Muscle of leg (tissue), 11 donors: ENCODE results near the gene RFX8. TPM values are rescaled to one million over a fixed set of nuclear protein-coding genes. Genes with fewer than 3 reads are reported as not detected.
A peak's percentile ranks its signal among the peaks of the same experiment; 100 is the strongest.

Experiments
- DNase-seq: peaks from one replicate; pipeline ENCODE4 v3.0.0; 2013
- H3K27ac ChIP-seq: one replicate; pipeline ENCODE4 v1.5.1; 2013; ENCODE audit warnings: mild to moderate bottlenecking, low read length, control low read depth
- H3K27me3 ChIP-seq: one replicate; pipeline ENCODE4 v1.6.1; 2013; ENCODE audit warnings: low read length; ENCODE audit not compliant: control insufficient read depth, insufficient read depth
- H3K36me3 ChIP-seq: one replicate; pipeline ENCODE4 v1.6.1; 2013; ENCODE audit warnings: low read length; ENCODE audit not compliant: control insufficient read depth, insufficient read depth
- H3K4me1 ChIP-seq: one replicate; pipeline ENCODE4 v1.6.1; 2013; ENCODE audit warnings: low read length; ENCODE audit not compliant: control insufficient read depth, insufficient read depth
- H3K4me3 ChIP-seq: one replicate; pipeline ENCODE4 v1.5.1; 2013; ENCODE audit warnings: low read length, control low read depth
- H3K9me3 ChIP-seq: replicated peaks from 2 replicates; pipeline ENCODE4 v1.6.1; 2013; ENCODE audit warnings: low read depth, low read length; ENCODE audit not compliant: control insufficient read depth
- WGBS: methylation state at CpG from one replicate; pipeline ENCODE4 v1.1.5; 2013; ENCODE audit warnings: missing lambda C conversion rate; ENCODE audit not compliant: insufficient coverage; 5-methylcytosine and 5-hydroxymethylcytosine counted together
- polyA plus RNA-seq, 8 donors: library from polyadenylated mRNA; unstranded; fragments of 120-200 nt; gene quantifications; one replicate each; pipeline versions ENCODE4 v1.2.1 to v1.2.3, GENCODE V29; 2013; ENCODE audit warnings: inconsistent platforms in 1 of 8, low replicate concordance in 1 of 8; ENCODE audit not compliant: insufficient read length in 8 of 8, insufficient read depth in 1 of 8
- total RNA-seq: library from RNA; stranded (reverse); fragments of 120-200 nt; gene quantifications from one replicate; pipeline ENCODE4 v1.2.4, GENCODE V29; 2013

The RFX8 gene
- total and polyA plus RNA-seq, 9 donors: 1.8 to 3.1 (median 2.2) TPM

GRCh38 chr2:101387151-101387834 is 87.6 kb downstream of the RFX8 start, which contains the start of gene CREG2:
Gene CREG2 (minus strand): TSS chr2:101387503. CDS start chr2:101387457, 46 bp downstream.
- Histone ChIP-seq H3K9me3 (no peaks in the 10 kb centered on the region), H3K27ac (no peak within 1 kb of the TSS), H3K27me3 (peaks cover 41% of the 10 kb centered on the region), H3K4me1 (peaks cover 10% of the 10 kb centered on the region), H3K36me3 (no peaks in the 10 kb centered on the region), H3K4me3 (peak within 1 kb of the TSS; percentile 34)
- peak; percentile 69 for DNase-seq
- under 1% methylated on average over 73 of the region's 79 CpGs for WGBS

DNA sequence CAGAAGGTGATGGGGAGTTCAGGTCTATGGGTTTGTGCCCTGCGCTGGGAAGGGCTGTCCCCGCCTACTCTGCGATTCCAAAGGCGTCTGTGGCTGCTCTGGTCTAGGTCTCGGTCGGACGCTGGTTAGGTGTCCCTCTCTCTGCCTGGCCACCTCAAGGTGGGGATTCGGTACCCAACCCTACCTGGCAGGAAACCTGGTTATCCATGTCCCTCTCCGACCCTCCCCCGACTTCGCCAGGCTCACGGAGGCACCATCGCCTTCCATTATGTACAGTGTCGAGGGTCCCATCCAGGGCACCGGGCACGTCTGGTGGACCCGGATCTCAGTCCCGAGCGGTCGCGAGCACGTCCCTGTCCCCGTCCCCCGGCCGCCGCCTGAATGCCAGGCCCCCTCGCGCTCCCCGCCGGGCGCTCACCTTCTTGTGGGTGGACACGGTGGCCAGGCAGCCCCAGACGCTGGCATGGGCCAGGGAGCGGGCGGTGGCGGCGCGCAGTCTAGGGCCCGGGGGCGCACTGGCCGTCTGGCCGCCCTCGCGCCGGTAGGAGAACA is 88.2 kb downstream of the RFX8 start:
- Histone ChIP-seq H3K36me3 (no peaks in the 10 kb centered on the region), H3K27me3 (peaks cover 41% of the 10 kb centered on the region), H3K27ac (no peak overlapping the region), H3K4me3 (peak overlapping the region; percentile 33), H3K9me3 (no peaks in the 10 kb centered on the region), H3K4me1 (peaks cover 10% of the 10 kb centered on the region)
- WGBS: 2% methylated on average over 45 of the region's 45 CpGs
- DNase-seq: no peak

- no peak for DNase-seq
- H3K4me3 ChIP-seq: no peak overlapping the region
- peak overlapping the region; percentile 74 for H3K27ac ChIP-seq
- peaks cover 37% of the 10 kb centered on the region for H3K27me3 ChIP-seq
- 61% methylated on average over 6 of the region's 7 CpGs for WGBS
- H3K9me3 ChIP-seq: no peaks in the 10 kb centered on the region
- no peaks in the 10 kb centered on the region for H3K36me3 ChIP-seq
- peaks cover 16% of the 10 kb centered on the region for H3K4me1 ChIP-seq
Observed at GRCh38 chr2:101383016-101383541, 91.8 kb downstream of the RFX8 start.

DNA sequence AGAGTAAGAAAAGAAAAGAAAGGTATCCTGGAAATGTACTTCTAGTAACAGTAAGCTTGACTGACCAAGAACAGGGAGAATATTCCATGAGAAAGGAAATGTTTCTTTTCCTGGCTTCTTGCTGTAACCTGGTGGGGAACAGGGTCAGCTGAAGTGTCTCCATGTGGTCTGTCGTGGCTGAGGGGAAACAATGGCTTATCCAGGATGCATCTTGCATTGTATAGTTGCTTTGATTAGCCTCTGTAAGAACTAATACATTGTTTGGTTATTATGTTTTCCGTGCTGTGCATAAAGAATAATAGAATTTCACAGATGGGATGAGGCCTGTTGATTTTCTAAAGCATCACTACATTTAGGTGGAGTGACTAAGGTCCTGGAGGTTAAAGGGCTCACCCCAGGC is 92.5 kb downstream of the RFX8 start:
- WGBS: no CpG with 5 or more reads among the region's 2 CpGs
- Histone ChIP-seq H3K4me1 (peaks cover 12% of the 10 kb centered on the region), H3K27ac (peak overlapping the region; percentile 74), H3K4me3 (no peak overlapping the region), H3K36me3 (no peaks in the 10 kb centered on the region), H3K9me3 (no peaks in the 10 kb centered on the region), H3K27me3 (peaks cover 31% of the 10 kb centered on the region)
- peak; percentile 44 for DNase-seq

DNA sequence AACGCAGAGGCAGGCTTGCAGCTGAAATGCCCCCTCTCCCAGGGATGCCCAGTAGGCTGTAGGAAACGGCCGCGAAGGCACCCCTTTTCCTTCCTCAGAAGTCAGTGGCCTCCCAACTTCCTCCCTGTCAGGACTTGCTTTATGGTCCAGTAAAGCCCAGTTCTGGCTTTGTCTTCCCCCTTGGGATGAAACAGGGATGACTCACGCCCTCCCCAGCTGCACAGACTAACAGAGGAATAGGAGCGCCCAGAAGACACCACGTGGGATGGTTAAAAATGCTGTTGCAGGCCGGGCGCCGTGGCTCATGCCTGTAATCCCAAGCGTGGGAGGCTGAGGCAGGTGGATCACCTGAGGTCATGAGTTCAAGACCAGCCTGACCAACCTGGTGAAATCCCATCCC is 94.5 kb downstream of the RFX8 start:
- H3K9me3 ChIP-seq: no peaks in the 10 kb centered on the region
- WGBS: 56% methylated on average over 10 of the region's 11 CpGs
- no peak overlapping the region for H3K4me3 ChIP-seq
- no peaks in the 10 kb centered on the region for H3K36me3 ChIP-seq
- DNase-seq: peak; percentile 59
- H3K4me1 ChIP-seq: peaks cover 5% of the 10 kb centered on the region
- no peak overlapping the region for H3K27ac ChIP-seq
- H3K27me3 ChIP-seq: peaks cover 19% of the 10 kb centered on the region

- no peak overlapping the region for H3K27ac ChIP-seq
- no CpG with 5 or more reads among the region's 2 CpGs for WGBS
- H3K4me1 ChIP-seq: peaks cover 5% of the 10 kb centered on the region
- no peaks in the 10 kb centered on the region for H3K36me3 ChIP-seq
- DNase-seq: no peak
- H3K9me3 ChIP-seq: no peaks in the 10 kb centered on the region
- H3K4me3 ChIP-seq: no peak overlapping the region
- peaks cover 7% of the 10 kb centered on the region for H3K27me3 ChIP-seq
Observed at GRCh38 chr2:101379091-101379490, 95.8 kb downstream of the RFX8 start.

DNA sequence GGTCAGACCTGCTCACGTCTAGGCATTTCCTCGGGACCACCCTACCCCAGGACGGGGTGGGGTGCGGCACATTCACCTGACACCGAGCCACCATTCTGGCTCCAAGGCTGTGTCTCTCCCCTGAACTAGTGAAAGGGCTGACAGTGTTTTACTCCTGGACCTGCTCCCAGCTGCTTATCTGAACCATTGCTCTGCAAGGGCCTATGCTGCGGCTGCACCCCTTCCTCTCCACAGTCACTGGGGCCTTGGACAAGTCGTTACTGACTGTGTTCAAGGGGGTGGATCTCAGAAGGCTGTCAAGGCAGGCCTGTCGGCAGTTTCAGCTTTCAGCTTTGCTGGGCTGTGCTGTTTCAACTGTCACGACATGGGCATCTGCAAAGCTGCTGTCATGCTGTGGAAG is 99.3 kb downstream of the RFX8 start:
- no peaks in the 10 kb centered on the region for H3K36me3 ChIP-seq
- H3K27ac ChIP-seq: no peak overlapping the region
- H3K4me1 ChIP-seq: peaks cover 8% of the 10 kb centered on the region
- H3K4me3 ChIP-seq: no peak overlapping the region
- H3K9me3 ChIP-seq: no peaks in the 10 kb centered on the region
- H3K27me3 ChIP-seq: no peaks in the 10 kb centered on the region
- 28% methylated on average over 4 of the region's 9 CpGs for WGBS
- no peak for DNase-seq

GRCh38 chr2:101374821-101375561 is 99.9 kb downstream of the RFX8 start:
- H3K36me3 ChIP-seq: no peaks in the 10 kb centered on the region
- 83% methylated on average over 4 of the region's 7 CpGs for WGBS
- H3K4me3 ChIP-seq: no peak overlapping the region
- no peak for DNase-seq
- no peak overlapping the region for H3K27ac ChIP-seq
- H3K4me1 ChIP-seq: peaks cover 5% of the 10 kb centered on the region
- no peaks in the 10 kb centered on the region for H3K9me3 ChIP-seq
- H3K27me3 ChIP-seq: no peaks in the 10 kb centered on the region

DNA sequence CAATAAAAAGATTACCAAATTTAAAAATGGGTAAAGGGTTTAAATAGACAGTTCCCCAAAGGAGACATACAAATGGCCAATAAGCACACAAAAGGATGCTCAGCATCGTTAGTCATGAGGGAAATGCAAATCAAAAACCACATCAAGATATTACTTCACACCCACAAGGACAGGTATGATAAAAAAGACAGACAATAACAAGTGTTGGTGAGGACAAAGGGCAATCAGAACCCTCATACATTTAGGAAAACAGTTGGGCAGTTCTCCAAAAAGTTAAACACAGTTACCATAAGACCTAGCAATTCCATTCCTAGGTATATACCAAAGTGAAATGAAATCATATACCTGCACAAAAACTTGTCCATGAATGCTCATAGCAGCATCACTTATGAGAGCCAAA is 102.1 kb downstream of the RFX8 start:
- Histone ChIP-seq H3K27ac (no peak overlapping the region), H3K4me1 (peaks cover 5% of the 10 kb centered on the region), H3K36me3 (no peaks in the 10 kb centered on the region), H3K4me3 (no peak overlapping the region), H3K9me3 (no peaks in the 10 kb centered on the region), H3K27me3 (no peaks in the 10 kb centered on the region)
- no peak for DNase-seq
- no CpG with 5 or more reads among the region's 1 CpG for WGBS

- no peaks in the 10 kb centered on the region for H3K9me3 ChIP-seq
Observed at GRCh38 chr2:101371636-101372035, 103.3 kb downstream of the RFX8 start.

More at GRCh38 chr2:101371636-101372035, 103.3 kb downstream of the RFX8 start:
- no peak for DNase-seq
- H3K27ac ChIP-seq: no peak overlapping the region
- H3K4me3 ChIP-seq: no peak overlapping the region
- 41% methylated on average over 4 of the region's 4 CpGs for WGBS
- peaks cover 5% of the 10 kb centered on the region for H3K4me1 ChIP-seq
- H3K36me3 ChIP-seq: no peaks in the 10 kb centered on the region
- no peaks in the 10 kb centered on the region for H3K27me3 ChIP-seq
